ENCODE results near the gene SHISA9.

SHISA9 gene

GRCh38 chr16:12992066-12992465 is 90.7 kb downstream of the SHISA9 start:
- no peak overlapping the region for H3K4me3 ChIP-seq (ENCODE audit: low read depth, low read length)
- no peak for TF ChIP-seq CTCF (IDR thresholded peaks at IDR 0.05; ENCODE audit: control insufficient read depth, extremely low read depth, insufficient read depth)
- no peak for DNase-seq (ENCODE audit: low read depth)

- TF ChIP-seq CTCF (IDR thresholded peaks at IDR 0.05; ENCODE audit: control insufficient read depth, extremely low read depth, insufficient read depth), result no peak
- no peak overlapping the region for H3K4me3 ChIP-seq (ENCODE audit: low read depth, low read length)
- DNase-seq (ENCODE audit: low read depth), result no peak
Measured at GRCh38 chr16:12994402-12994801, 93.0 kb downstream of the SHISA9 start.

- H3K4me3 ChIP-seq (ENCODE audit: low read depth, low read length), result no peak overlapping the region
- TF ChIP-seq CTCF (IDR thresholded peaks at IDR 0.05; ENCODE audit: control insufficient read depth, extremely low read depth, insufficient read depth), result no peak
- DNase-seq (ENCODE audit: low read depth), result no peak
Measured at GRCh38 chr16:12995721-12996372, 94.4 kb downstream of the SHISA9 start.

- no peak for TF ChIP-seq CTCF (IDR thresholded peaks at IDR 0.05; ENCODE audit: control insufficient read depth, extremely low read depth, insufficient read depth)
- H3K4me3 ChIP-seq (ENCODE audit: low read depth, low read length), result no peak overlapping the region
- no peak for DNase-seq (ENCODE audit: low read depth)
Measured at GRCh38 chr16:12998361-12999085, 97.1 kb downstream of the SHISA9 start.

GRCh38 chr16:12999368-12999767 is 98.0 kb downstream of the SHISA9 start:
- no peak overlapping the region for H3K4me3 ChIP-seq (ENCODE audit: low read depth, low read length)
- no peak for TF ChIP-seq CTCF (IDR thresholded peaks at IDR 0.05; ENCODE audit: control insufficient read depth, extremely low read depth, insufficient read depth)
- DNase-seq (ENCODE audit: low read depth), result no peak

GRCh38 chr16:13005721-13006247 is 104.4 kb downstream of the SHISA9 start:
- H3K4me3 ChIP-seq (ENCODE audit: low read depth, low read length), result no peak overlapping the region

More at GRCh38 chr16:13005721-13006247, 104.4 kb downstream of the SHISA9 start:
- TF ChIP-seq CTCF (IDR thresholded peaks at IDR 0.05; ENCODE audit: control insufficient read depth, extremely low read depth, insufficient read depth), result no peak
- DNase-seq (ENCODE audit: low read depth), result no peak
